ENCODE measurements around the gene ATP6V1B1.
A peak's percentile ranks its signal among the peaks of the same experiment; 100 is the strongest.

ATP6V1B1 gene

GRCh38 chr2:70901227-70902066 lies 34.3 kb upstream of the ATP6V1B1 start:
- DNase-seq (ENCODE audit: low read depth): no peak

DNA sequence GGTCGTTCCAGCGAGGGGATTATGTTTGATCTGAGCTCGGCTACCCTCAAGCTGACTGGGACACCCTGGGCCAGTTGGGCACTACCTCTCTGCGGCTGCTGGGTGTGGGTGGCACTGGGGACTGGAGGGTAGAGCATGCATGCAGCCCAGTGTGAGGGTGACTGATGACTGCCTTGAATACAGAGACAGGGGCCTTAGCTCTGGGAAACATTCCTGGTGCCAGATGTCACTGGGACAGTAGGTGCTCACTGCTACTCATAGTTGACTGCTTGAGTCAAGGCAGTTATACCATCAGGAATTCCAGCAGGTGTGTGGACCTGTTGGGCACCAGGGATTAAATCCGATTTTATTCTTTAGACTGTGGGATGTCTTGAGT lies 33.6 kb upstream of the ATP6V1B1 start:
- no peak for DNase-seq (ENCODE audit: low read depth)

- DNase-seq (ENCODE audit: low read depth): no peak
Measured at GRCh38 chr2:70902579-70902978, 33.1 kb upstream of the ATP6V1B1 start.

DNA sequence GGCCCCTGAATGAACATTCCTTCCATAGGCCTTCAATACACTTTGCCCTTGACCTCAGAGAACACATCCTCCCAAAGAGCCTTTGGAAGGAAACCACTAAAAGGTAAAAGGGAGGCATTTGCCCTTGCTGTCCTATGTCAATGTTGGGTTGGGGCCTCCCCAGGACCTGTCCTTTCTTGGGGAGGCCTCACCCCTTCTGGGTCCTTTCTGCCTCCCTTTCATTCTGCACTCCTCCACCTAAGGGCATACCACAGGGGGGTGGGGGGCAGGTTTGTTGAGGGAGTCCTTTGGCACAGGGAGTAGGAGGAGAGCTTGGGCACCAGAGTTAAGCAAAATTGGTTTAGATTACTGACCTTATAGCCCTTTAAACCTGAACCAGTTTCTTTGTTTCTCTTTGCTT lies 32.5 kb upstream of the ATP6V1B1 start:
- DNase-seq (ENCODE audit: low read depth): no peak

DNA sequence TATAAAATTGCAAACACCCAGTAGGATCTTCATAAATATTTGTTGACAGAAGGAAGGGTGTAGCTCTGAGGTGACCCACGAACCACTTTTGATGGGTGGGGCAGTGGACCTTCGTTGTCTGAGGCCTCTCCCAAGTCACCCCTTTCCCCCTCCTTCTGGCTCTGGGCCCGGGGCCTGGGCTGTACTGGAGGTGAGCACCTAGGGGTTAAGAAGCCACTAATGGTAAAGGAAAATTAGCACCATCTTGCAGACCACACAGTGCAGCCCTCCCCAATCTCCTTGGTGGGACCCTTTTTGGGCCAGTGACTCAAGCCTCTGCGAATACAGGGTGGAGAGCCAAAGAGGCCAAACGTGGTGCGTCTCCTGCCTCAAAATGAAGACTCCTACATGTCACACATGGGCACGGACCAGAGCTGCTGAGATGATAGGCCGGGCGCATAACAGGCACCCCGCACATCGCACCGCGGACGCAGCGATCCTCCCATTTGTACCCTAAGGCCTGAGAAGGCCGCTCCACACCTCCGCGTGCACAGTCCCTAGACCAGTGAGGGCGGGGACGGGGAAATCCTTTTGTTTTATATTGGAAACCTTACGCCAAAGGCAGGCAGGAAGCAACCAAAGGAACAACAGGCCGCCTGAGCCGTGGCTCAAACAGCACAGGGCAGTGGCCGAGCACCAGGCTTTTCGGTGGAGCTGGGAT lies 31.9 kb upstream of the ATP6V1B1 start:
- no peak for DNase-seq (ENCODE audit: low read depth)

DNA sequence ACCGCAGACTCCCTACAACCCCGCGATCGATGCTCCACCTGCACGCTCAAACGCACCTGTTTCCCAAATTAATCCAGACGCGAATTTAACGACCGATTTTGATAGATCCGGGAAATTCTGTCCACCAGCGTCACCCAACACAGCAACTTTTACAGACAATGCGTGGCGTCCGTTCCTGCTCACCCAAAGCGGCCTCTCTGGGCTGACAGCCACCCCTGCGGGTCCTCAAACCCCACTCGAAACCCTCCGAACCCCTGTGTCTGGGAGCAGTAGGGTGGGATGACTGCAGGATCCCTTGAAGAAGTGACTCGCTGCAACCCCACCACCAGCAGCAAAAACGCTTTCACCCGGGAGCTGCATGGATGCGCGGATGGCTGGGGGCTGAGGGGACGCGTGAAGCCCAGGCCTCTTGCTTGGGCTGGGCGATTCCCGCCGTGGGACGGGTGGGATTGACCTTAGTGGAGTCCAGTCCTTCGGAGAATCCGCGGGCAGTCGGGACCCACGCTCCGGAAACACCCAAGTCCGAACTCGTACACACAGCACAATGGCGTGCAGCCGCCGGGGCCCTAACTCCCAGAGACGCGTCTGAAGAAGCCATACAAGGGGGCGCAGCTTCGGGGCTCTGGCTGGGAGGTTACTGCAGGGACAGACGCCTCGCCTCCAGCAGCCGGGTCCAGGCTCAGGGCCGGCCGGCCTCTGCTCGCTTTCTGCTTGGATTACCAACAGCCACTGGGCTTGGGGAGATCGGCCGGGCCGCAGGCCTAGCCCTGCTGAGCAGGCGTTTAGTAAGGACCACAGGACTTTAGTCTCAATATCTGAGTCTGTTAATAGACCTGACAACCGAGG lies 31.1 kb upstream of the ATP6V1B1 start:
- no peak for DNase-seq (ENCODE audit: low read depth)

- DNase-seq (ENCODE audit: low read depth): no peak
Measured at GRCh38 chr2:70905443-70906421, 30.0 kb upstream of the ATP6V1B1 start.

DNA sequence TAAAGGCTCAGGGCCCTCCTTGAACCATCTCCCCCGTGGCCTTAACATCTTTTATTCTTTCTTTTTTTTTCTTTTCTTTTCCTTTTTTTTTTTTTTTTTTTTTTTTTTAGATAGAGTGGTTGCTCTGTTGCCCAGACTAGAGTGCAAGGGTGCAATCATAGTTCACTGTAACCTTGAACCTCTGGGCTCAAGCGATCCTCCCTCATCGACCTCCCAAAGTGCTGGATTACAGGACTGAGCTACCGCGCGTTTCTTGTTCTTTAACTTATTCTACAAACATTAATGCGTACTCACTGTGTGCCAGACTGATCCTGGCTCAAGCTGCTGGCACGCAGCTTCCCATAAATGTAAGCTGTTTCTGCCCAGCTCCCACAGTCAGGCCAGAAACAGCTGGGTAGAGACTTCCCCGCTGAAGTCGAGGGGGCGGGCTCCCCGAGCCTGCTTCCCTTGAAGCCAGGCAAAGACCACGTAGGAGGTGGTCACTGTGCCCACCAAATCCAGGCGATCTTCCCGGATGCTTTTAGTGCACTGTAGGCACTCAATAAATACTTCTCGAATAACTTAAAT lies 29.2 kb upstream of the ATP6V1B1 start:
- DNase-seq (ENCODE audit: low read depth): no peak

DNA sequence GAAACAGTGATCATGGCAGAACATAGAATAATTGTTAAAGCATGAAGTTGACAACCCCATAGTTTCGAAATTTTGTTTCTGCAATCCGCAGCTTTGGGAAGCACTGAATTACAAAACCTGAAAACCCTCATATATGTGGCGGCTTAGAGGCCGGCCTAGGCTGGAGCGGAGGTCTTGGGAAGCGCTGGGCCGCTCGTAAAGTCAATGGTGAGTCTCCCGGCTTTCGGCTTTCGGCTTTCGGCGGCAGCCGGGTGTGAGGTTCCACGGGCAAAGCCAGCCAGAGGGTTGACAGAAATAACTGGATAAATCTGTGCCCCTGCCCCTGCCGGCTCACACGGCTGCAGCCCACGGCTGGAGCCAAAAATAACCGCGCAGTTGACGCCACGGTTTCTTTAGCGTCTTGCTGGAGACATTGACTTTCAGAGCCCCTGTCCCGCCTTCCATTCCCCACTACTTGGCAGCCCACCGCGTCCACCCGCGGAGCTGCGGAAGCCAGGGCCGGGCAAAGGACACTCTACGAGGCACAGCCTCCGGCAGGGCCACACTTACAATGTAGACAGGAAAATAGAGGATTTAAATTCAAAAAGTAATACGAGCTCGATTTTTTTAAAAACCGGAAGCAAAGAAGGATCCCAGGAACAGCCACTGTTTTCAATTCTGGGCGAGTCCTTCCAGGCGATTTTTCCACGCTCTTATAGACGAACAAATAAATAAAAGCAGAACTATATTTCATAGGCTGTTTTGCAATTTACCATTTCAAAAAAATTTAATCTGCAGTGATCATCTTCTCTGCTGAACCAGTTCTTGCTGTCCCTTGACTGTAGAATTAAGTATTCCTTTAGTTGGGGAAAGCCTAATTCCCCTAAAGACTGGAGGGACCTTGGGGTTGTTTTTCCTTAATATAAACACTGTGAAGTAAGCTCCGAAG lies 28.3 kb upstream of the ATP6V1B1 start:
- no peak for DNase-seq (ENCODE audit: low read depth)

DNA sequence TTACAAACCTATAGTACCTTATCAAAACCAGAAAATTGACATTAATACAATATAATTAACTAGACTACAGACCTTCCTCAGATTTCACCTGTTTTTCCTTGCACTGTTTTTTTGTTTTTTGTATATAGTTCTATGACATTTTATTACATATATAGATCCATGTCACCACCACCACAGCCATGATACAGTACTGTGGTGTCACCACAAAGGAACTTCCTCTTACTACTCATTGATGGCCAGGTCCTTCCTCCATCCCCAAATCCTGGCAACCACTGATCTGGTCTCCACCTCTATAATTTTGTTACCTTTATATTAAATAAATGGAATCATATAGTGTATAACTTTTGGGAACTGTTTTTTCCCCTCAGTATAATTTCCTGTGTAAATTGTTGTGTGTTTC lies 19.4 kb upstream of the ATP6V1B1 start:
- DNase-seq (ENCODE audit: low read depth): no peak

- no peak for DNase-seq (ENCODE audit: low read depth)
Measured at GRCh38 chr2:70918016-70918415, 17.7 kb upstream of the ATP6V1B1 start.

GRCh38 chr2:70919672-70920366 lies 15.9 kb upstream of the ATP6V1B1 start:
- peak; percentile 64 for DNase-seq (ENCODE audit: low read depth)

DNA sequence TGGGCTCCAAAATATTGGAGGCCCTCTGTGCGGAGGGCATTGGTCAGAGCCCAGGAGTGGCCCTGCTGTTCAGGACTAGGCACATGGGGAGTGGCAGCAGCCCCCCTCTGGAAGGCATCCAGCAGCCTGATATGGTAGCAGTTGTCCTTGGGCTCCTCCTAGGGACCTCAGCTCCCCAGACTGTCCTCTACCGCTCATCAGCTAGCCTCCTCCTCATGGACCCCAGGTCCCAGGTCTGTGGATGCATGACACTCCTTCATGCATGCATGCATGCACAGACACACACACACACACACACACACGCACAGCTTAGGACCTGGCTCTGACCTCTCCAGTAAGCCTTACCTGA lies 15.4 kb upstream of the ATP6V1B1 start:
- no peak for DNase-seq (ENCODE audit: low read depth)

DNA sequence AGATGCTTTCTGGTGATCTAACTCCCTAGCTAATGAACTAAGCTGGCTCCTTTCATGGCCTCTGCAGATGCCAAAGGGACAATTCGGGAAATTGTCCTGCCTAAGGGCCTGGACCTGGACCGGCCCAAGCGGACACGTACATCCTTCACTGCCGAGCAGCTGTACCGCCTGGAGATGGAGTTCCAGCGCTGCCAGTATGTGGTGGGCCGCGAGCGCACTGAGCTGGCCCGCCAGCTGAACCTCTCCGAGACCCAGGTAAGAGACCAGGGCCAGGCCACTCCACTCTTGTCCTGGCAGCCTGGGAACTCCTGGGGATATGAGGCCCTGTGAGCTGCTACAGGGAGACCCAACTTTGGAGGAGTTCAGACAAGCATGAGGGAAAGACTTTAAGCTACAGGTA lies 14.7 kb upstream of the ATP6V1B1 start:
- no peak for DNase-seq (ENCODE audit: low read depth)

DNA sequence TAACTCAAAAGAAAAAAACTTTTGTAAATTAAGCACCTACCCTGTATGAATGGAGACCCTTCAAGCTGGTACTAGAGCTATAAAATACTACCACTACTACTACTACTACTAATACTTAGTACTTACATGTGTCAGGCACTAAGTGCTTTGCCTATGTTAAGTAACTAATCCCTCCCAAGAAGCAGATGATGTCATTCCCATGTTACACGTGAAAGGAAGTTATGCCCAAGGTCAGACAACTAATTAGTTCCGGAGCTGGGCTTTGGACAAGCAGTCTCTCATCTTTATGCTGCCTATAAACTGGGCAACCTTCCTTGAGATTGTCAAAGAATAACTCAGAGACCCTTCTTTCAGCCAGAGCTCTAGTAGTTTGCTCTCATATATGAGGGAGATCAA lies 13.9 kb upstream of the ATP6V1B1 start:
- no peak for DNase-seq (ENCODE audit: low read depth)

DNA sequence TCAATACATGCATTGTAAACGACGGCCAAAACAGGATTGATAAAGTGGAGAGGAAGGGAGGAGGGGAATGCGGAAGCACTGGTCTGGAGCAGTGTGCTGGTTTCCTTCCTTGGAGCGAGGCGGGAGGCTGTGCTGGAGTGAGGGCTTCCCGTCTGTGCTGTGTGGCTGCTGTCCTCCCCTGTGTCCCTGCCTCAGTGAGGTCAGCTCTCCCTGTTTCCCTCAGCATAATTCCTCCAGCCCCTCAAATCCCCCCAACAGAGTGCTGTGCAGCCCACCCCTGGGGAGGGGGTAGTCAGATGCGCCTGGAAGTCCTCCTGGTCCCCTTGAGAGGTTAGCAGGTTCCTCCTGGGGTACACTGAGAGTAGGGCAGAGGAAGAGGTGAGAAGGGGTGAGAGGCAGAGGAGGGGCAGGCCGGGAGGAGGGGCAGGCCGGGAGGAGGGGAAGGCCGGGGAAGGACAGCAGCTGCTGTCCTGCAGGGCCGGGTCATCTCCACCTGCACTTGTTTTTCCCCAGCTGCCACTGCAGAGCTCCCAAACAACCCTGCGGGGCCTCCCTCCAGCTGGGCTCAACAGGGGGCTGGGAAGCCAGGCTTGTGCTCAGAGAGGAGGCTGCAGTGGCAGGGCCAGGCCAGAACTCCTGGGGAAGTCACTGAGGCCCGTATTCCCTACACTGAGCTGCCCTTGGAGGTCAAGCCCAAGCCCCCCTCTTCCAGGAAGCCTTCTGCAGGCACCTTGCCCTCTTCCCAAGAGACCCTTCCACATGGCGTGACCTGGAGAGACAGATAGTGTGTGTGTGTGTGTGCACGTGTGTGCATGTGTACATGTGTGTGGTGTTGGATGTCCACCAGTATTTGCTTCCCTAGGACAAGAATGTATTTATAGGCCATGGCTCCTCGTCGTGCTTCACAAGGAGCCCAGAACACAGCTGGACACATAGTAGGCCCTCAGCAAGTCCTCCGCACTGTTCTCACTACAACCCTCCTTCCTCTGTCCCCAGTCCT lies 13.2 kb upstream of the ATP6V1B1 start:
- DNase-seq (ENCODE audit: low read depth): no peak

DNA sequence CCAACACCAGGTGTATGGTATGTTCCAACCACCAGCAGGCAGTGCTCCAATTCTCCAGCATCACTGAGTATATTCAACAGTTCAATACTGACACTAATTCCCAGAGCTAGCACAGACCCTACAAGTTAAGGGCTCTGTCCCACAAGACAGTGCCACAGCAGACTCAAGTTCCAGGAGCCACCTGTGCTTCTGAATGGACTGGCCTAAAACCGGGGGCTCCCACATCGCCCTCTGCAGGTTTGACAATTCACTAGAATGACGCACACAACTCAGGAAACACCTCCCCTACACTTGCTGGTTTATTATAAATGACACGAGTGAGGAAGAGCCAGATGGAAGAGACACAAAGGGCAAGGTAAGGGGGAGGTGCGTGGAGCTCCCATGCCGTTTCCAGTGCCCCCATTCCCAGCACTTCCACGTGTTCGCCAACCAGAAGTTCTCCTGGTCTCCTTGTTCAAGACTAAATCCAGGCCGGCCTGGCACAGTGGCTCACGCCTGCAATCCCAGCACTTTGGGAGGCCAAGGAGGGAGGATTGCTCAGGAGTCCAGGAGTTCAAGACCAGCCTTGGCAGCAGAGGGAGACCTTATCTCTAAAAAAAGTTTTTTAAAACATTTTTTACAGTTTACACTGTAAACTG lies 12.2 kb upstream of the ATP6V1B1 start:
- DNase-seq (ENCODE audit: low read depth): no peak

GRCh38 chr2:70926042-70926441 lies 9.7 kb upstream of the ATP6V1B1 start:
- DNase-seq (ENCODE audit: low read depth): no peak

Data from activated T-cell treated with anti-CD3 and anti-CD28 coated beads for 24 hours (primary cell).